ENCODE measurements around the gene MLXIP.
A peak's percentile ranks its signal among the peaks of the same experiment; 100 is the strongest.

MLXIP gene

GRCh38 chr12:122185494-122186082, 107.0 kb downstream of the MLXIP start:
- DNase-seq (ENCODE audit: low read depth): no peak

- no peak for DNase-seq (ENCODE audit: low read depth)
Observed at GRCh38 chr12:122187466-122187865, 108.9 kb downstream of the MLXIP start.

- no peak for DNase-seq (ENCODE audit: low read depth)
Observed at GRCh38 chr12:122189626-122190475, 111.3 kb downstream of the MLXIP start.

- peak; percentile 63 for DNase-seq (ENCODE audit: low read depth)
Observed at GRCh38 chr12:122190842-122191668, 112.5 kb downstream of the MLXIP start.

GRCh38 chr12:122192441-122192840, 113.9 kb downstream of the MLXIP start:
- no peak for DNase-seq (ENCODE audit: low read depth)

GRCh38 chr12:122194804-122195203, 116.2 kb downstream of the MLXIP start:
- no peak for DNase-seq (ENCODE audit: low read depth)

GRCh38 chr12:122195405-122195804, 116.8 kb downstream of the MLXIP start:
- DNase-seq (ENCODE audit: low read depth): no peak
